Renal cortical epithelial cell (primary cell): ENCODE measurements around the gene ROBO1. TPM values are rescaled to one million over a fixed set of nuclear protein-coding genes. Genes with fewer than 3 reads are reported as not detected.

Experiments
- DNase-seq: peaks from one replicate; pipeline ENCODE4 v3.0.0-alpha.2; 2011; ENCODE audit warnings: low read depth
- total RNA-seq: library from RNA; depleted of rRNA; stranded (reverse); fragments of >200 nt; gene quantifications from 2 replicates; pipeline ENCODE4 v1.2.3, GENCODE V29; 2014

The ROBO1 gene
- total RNA-seq, 1 donor from 2014 or later: 41.9 TPM

GRCh38 chr3:79670178-79670577 lies 97.6 kb downstream of the ROBO1 start:
- DNase-seq: no peak

- no peak for DNase-seq
Measured at GRCh38 chr3:79664455-79664854, 103.3 kb downstream of the ROBO1 start.

- DNase-seq: no peak
Measured at GRCh38 chr3:79661896-79662295, 105.9 kb downstream of the ROBO1 start.

- DNase-seq: no peak
Measured at GRCh38 chr3:79657076-79657475, 110.7 kb downstream of the ROBO1 start.

GRCh38 chr3:79654019-79654418 lies 113.8 kb downstream of the ROBO1 start:
- no peak for DNase-seq

- no peak for DNase-seq
Measured at GRCh38 chr3:79653266-79653830, 114.5 kb downstream of the ROBO1 start.

- peak; percentile 34 for DNase-seq
Measured at GRCh38 chr3:79651536-79652065, 116.2 kb downstream of the ROBO1 start.

GRCh38 chr3:79639855-79640254 lies 127.9 kb downstream of the ROBO1 start:
- no peak for DNase-seq

GRCh38 chr3:79636372-79636771 lies 131.4 kb downstream of the ROBO1 start:
- no peak for DNase-seq

GRCh38 chr3:79632842-79633241 lies 135.0 kb downstream of the ROBO1 start:
- DNase-seq: no peak

GRCh38 chr3:79618883-79619282 lies 148.9 kb downstream of the ROBO1 start:
- no peak for DNase-seq

- DNase-seq: no peak
Measured at GRCh38 chr3:79606414-79606813, 161.4 kb downstream of the ROBO1 start.

- peak; percentile 19 for DNase-seq
Measured at GRCh38 chr3:79604681-79605080, 163.1 kb downstream of the ROBO1 start.

GRCh38 chr3:79602385-79602784 lies 165.4 kb downstream of the ROBO1 start:
- no peak for DNase-seq

- peak; percentile 5 for DNase-seq
Measured at GRCh38 chr3:79598594-79598993, 169.2 kb downstream of the ROBO1 start.

GRCh38 chr3:79597709-79598108 lies 170.1 kb downstream of the ROBO1 start:
- DNase-seq: no peak

GRCh38 chr3:79587150-79587549 lies 180.6 kb downstream of the ROBO1 start:
- DNase-seq: no peak

GRCh38 chr3:79586232-79586631 lies 181.6 kb downstream of the ROBO1 start:
- DNase-seq: no peak

- no peak for DNase-seq
Measured at GRCh38 chr3:79572930-79573329, 194.9 kb downstream of the ROBO1 start.

- DNase-seq: no peak
Measured at GRCh38 chr3:79568938-79569337, 198.9 kb downstream of the ROBO1 start.

- DNase-seq: no peak
Measured at GRCh38 chr3:79564192-79564591, 203.6 kb downstream of the ROBO1 start.

- DNase-seq: no peak
Measured at GRCh38 chr3:79560698-79561097, 207.1 kb downstream of the ROBO1 start.

- DNase-seq: no peak
Measured at GRCh38 chr3:79558943-79559342, 208.9 kb downstream of the ROBO1 start.

GRCh38 chr3:79555655-79556054 lies 212.1 kb downstream of the ROBO1 start:
- DNase-seq: no peak
